GM23248 (cell line): ENCODE data around the gene RALGPS1.

Experiments
- EZH2 ChIP-seq: fragments of 200-600 bp; sonication (generic); IDR thresholded peaks from 2 replicates; pipeline ENCODE4 v1.6.1; 2018; ENCODE audit warnings: antibody characterized with exemption, mild to moderate bottlenecking; ENCODE audit not compliant: insufficient read depth, poor library complexity, severe bottlenecking
- EZH2phosphoT487 ChIP-seq: fragments of 200-600 bp; sonication (generic); IDR thresholded peaks from 2 replicates; pipeline ENCODE4 v1.6.1; 2018; ENCODE audit warnings: antibody characterized with exemption, moderate library complexity, mild to moderate bottlenecking, low read depth; ENCODE audit not compliant: insufficient read depth

GRCh38 chr9:126974594-126974993, 60.0 kb downstream of the RALGPS1 start:
- no peak for TF ChIP-seq EZH2
- no peak for TF ChIP-seq EZH2phosphoT487
